Mesenchymal stem cell (in vitro differentiated cells and primary cell): ENCODE data around the gene SPSB3.

Source experiments
- DNase-seq: peaks from one replicate; pipeline ENCODE4 v3.0.0-alpha.2; 2013
- H2AFZ ChIP-seq: one replicate; pipeline ENCODE4 v1.6.1; 2013; ENCODE audit warnings: low read depth, mild to moderate bottlenecking, control low read depth, inconsistent platforms, low read length, moderate library complexity
- H2AK5ac ChIP-seq: 2 replicates; pipeline ENCODE4 v1.6.1; 2013; ENCODE audit warnings: low read length, moderate library complexity, mild to moderate bottlenecking, inconsistent platforms; ENCODE audit not compliant: severe bottlenecking
- H2BK120ac ChIP-seq: one replicate; pipeline ENCODE4 v1.6.1; 2013; ENCODE audit warnings: low read depth, mild to moderate bottlenecking, inconsistent platforms, low read length, moderate library complexity
- H2BK12ac ChIP-seq, 2 experiments: one replicate each; pipeline ENCODE4 v1.6.1; 2013; ENCODE audit warnings: inconsistent platforms in 2 of 2, low read length in 2 of 2, mild to moderate bottlenecking in 2 of 2, moderate library complexity in 2 of 2, control low read depth in 1 of 2
- H2BK15ac ChIP-seq: one replicate; pipeline ENCODE4 v1.6.1; 2013; ENCODE audit warnings: mild to moderate bottlenecking, low read depth, inconsistent platforms; ENCODE audit not compliant: poor library complexity, severe bottlenecking
- H2BK5ac ChIP-seq: 2 replicates; pipeline ENCODE4 v1.6.1; 2013; ENCODE audit warnings: low read depth, mild to moderate bottlenecking, low read length, control low read depth, inconsistent platforms; ENCODE audit not compliant: poor library complexity, severe bottlenecking
- H3K14ac ChIP-seq, 2 experiments: one replicate each; pipeline ENCODE4 v1.6.1; 2013; ENCODE audit warnings: inconsistent platforms in 2 of 2, low read length in 2 of 2, control low read depth in 1 of 2, mild to moderate bottlenecking in 1 of 2, moderate library complexity in 1 of 2
- H3K18ac ChIP-seq, 2 experiments: one replicate each; pipeline ENCODE4 v1.6.1; 2013; ENCODE audit warnings: inconsistent platforms in 2 of 2, low read length in 2 of 2, control low read depth in 1 of 2, low read depth in 1 of 2, mild to moderate bottlenecking in 1 of 2
- H3K23ac ChIP-seq, 2 experiments: one replicate each; pipeline ENCODE4 v1.6.1; 2013; ENCODE audit warnings: inconsistent platforms in 2 of 2, low read length in 2 of 2, mild to moderate bottlenecking in 2 of 2, moderate library complexity in 2 of 2, control low read depth in 1 of 2
- H3K27ac ChIP-seq: 2 replicates; pipeline ENCODE4 v1.5.1; 2013; ENCODE audit warnings: mild to moderate bottlenecking, moderate library complexity, low read length, control low read depth, inconsistent platforms; ENCODE audit not compliant: poor library complexity, severe bottlenecking
- H3K27me3 ChIP-seq, 2 experiments: 2 replicates each; pipeline versions ENCODE4 v1.6.1 to v1.7.0; 2013; ENCODE audit warnings: low read length in 2 of 2, mild to moderate bottlenecking in 2 of 2, moderate library complexity in 2 of 2, control low read depth in 1 of 2, inconsistent platforms in 1 of 2; ENCODE audit not compliant: control insufficient read depth in 1 of 2, insufficient read depth in 1 of 2
- H3K36me3 ChIP-seq, 2 experiments: 2 replicates each; pipeline versions ENCODE4 v1.6.1 to v1.7.0; 2013; ENCODE audit warnings: low read length in 2 of 2, control low read depth in 1 of 2, inconsistent platforms in 1 of 2, low read depth in 1 of 2, mild to moderate bottlenecking in 1 of 2; ENCODE audit not compliant: insufficient read depth in 2 of 2, control insufficient read depth in 1 of 2
- H3K4ac ChIP-seq, 2 experiments: one replicate each; pipeline ENCODE4 v1.6.1; 2013; ENCODE audit warnings: inconsistent platforms in 2 of 2, low read length in 2 of 2, mild to moderate bottlenecking in 2 of 2, moderate library complexity in 2 of 2, control low read depth in 1 of 2, low read depth in 1 of 2
- H3K4me1 ChIP-seq: 2 replicates; pipeline ENCODE4 v1.6.1; 2013; ENCODE audit warnings: low read depth, low read length, control low read depth; ENCODE audit not compliant: control insufficient read depth, insufficient read depth
- H3K4me2 ChIP-seq: 2 replicates; pipeline ENCODE4 v1.6.1; 2013; ENCODE audit warnings: low read length, mild to moderate bottlenecking, inconsistent platforms; ENCODE audit not compliant: poor library complexity, severe bottlenecking
- H3K4me3 ChIP-seq, 2 experiments: 2 replicates each; pipeline versions ENCODE4 v1.5.1 to v1.7.0; 2013; ENCODE audit warnings: low read length in 2 of 2, mild to moderate bottlenecking in 2 of 2, control low read depth in 1 of 2, low read depth in 1 of 2; ENCODE audit not compliant: insufficient read depth in 1 of 2
- H3K79me1 ChIP-seq: replicated peaks from 2 replicates; pipeline ENCODE4 v1.6.1; 2013; ENCODE audit warnings: mild to moderate bottlenecking, control low read depth, low read length, inconsistent platforms; ENCODE audit not compliant: poor library complexity, severe bottlenecking
- H3K9ac ChIP-seq: 2 replicates; pipeline ENCODE4 v1.7.0; 2013; ENCODE audit warnings: mild to moderate bottlenecking, low read length, moderate library complexity
- H3K9me3 ChIP-seq: 2 replicates; pipeline ENCODE4 v1.7.0; 2013; ENCODE audit warnings: mild to moderate bottlenecking, low read length; ENCODE audit not compliant: control insufficient read depth
- H4K8ac ChIP-seq: one replicate; pipeline ENCODE4 v1.6.1; 2013; ENCODE audit warnings: inconsistent platforms, mild to moderate bottlenecking, low read length, moderate library complexity
- H4K91ac ChIP-seq: one replicate; pipeline ENCODE4 v1.6.1; 2013; ENCODE audit warnings: mild to moderate bottlenecking, low read length, inconsistent platforms
- WGBS: methylation state at CpG from one replicate; pipeline ENCODE4 v1.1.7; 2013; ENCODE audit warnings: mixed read lengths; 5-methylcytosine and 5-hydroxymethylcytosine counted together

The SPSB3 gene

GRCh38 chr16:1764971-1765370, 17.4 kb downstream of the SPSB3 start:
- no peak overlapping the region for H3K23ac ChIP-seq
- no peak overlapping the region for H2BK120ac ChIP-seq
- WGBS: 97% methylated on average over 21 of the region's 21 CpGs
- no peak overlapping the region for H2BK12ac ChIP-seq
- H2AK5ac ChIP-seq: no peak overlapping the region
- peaks cover 11% of the 10 kb centered on the region for H3K79me1 ChIP-seq
- no peak overlapping the region for H2BK5ac ChIP-seq
- no peak overlapping the region for H3K14ac ChIP-seq
- H3K27ac ChIP-seq: no peak overlapping the region
- no peaks in the 10 kb centered on the region for H3K27me3 ChIP-seq
- no peak overlapping the region for H2BK15ac ChIP-seq
- no peak overlapping the region for H3K18ac ChIP-seq
- no peak overlapping the region for H3K4me3 ChIP-seq
- H4K91ac ChIP-seq: no peak overlapping the region
- DNase-seq: no peak
- no peak overlapping the region for H4K8ac ChIP-seq
- H3K9me3 ChIP-seq: no peaks in the 10 kb centered on the region
- peaks cover 21% of the 10 kb centered on the region for H3K4me1 ChIP-seq
- no peak overlapping the region for H3K9ac ChIP-seq
- no peak overlapping the region for H3K4ac ChIP-seq
- peaks cover 77 to 100% of the 10 kb centered on the region in 2 experiments for H3K36me3 ChIP-seq
- no peak overlapping the region for H2AFZ ChIP-seq
- no peak overlapping the region for H3K4me2 ChIP-seq

- Histone ChIP-seq H3K4me1 (peaks cover 16% of the 10 kb centered on the region), H2BK15ac (no peak overlapping the region), H3K14ac (no peak overlapping the region), H3K23ac (no peak overlapping the region), H3K79me1 (peaks cover 14% of the 10 kb centered on the region), H3K4ac (no peak overlapping the region), H2BK12ac (no peak overlapping the region), H3K9me3 (no peaks in the 10 kb centered on the region), H2BK120ac (no peak overlapping the region), H3K9ac (no peak overlapping the region), H4K8ac (no peak overlapping the region), H4K91ac (no peak overlapping the region), H2BK5ac (no peak overlapping the region), H3K4me2 (no peak overlapping the region), H3K27ac (no peak overlapping the region), H3K36me3 (peaks cover 83 to 100% of the 10 kb centered on the region in 2 experiments), H3K27me3 (no peaks in the 10 kb centered on the region), H2AK5ac (no peak overlapping the region), H3K4me3 (no peak overlapping the region), H3K18ac (no peak overlapping the region), H2AFZ (no peak overlapping the region)
- DNase-seq: peak; percentile 33
- 71% methylated on average over 72 of the region's 81 CpGs for WGBS
Measured at GRCh38 chr16:1763521-1764511, 18.6 kb downstream of the SPSB3 start.

- H3K4ac ChIP-seq: no peak overlapping the region
- WGBS: 91% methylated on average over 24 of the region's 24 CpGs
- H3K18ac ChIP-seq: no peak overlapping the region
Measured at GRCh38 chr16:1762879-1763520, 19.4 kb downstream of the SPSB3 start.

GRCh38 chr16:1762196-1762878, 20.0 kb downstream of the SPSB3 start:
- Histone ChIP-seq H3K23ac (no peak overlapping the region), H3K4me3 (no peak overlapping the region), H4K8ac (no peak overlapping the region), H2BK12ac (no peak overlapping the region), H3K79me1 (peaks cover 24% of the 10 kb centered on the region), H3K9me3 (no peaks in the 10 kb centered on the region), H3K27me3 (no peaks in the 10 kb centered on the region), H4K91ac (peak overlapping the region; percentile 11), H3K27ac (no peak overlapping the region), H3K4ac (no peak overlapping the region), H2AFZ (no peak overlapping the region), H2AK5ac (no peak overlapping the region), H3K36me3 (peaks cover 80 to 100% of the 10 kb centered on the region in 2 experiments), H3K4me2 (no peak overlapping the region), H2BK120ac (no peak overlapping the region), H3K9ac (no peak overlapping the region), H3K18ac (no peak overlapping the region), H3K14ac (no peak overlapping the region), H3K4me1 (peaks cover 16% of the 10 kb centered on the region), H2BK15ac (no peak overlapping the region), H2BK5ac (no peak overlapping the region)
- DNase-seq: no peak
- 96% methylated on average over 26 of the region's 30 CpGs for WGBS

More at GRCh38 chr16:1762879-1763520, 19.4 kb downstream of the SPSB3 start:
- Histone ChIP-seq H3K9ac (no peak overlapping the region), H3K9me3 (no peaks in the 10 kb centered on the region), H2BK15ac (no peak overlapping the region), H2AFZ (no peak overlapping the region), H2BK12ac (no peak overlapping the region), H4K91ac (no peak overlapping the region), H2BK5ac (no peak overlapping the region), H4K8ac (peak overlapping the region; percentile 19), H3K4me3 (no peak overlapping the region), H2AK5ac (no peak overlapping the region), H3K4me1 (peaks cover 16% of the 10 kb centered on the region), H3K79me1 (peaks cover 20% of the 10 kb centered on the region), H3K23ac (no peak overlapping the region), H3K27me3 (no peaks in the 10 kb centered on the region), H3K14ac (no peak overlapping the region), H2BK120ac (no peak overlapping the region), H3K36me3 (peaks cover 83 to 100% of the 10 kb centered on the region in 2 experiments), H3K4me2 (no peak overlapping the region), H3K27ac (no peak overlapping the region)
- DNase-seq: no peak
